H1 (cell line): ENCODE measurements around the gene AAK1. TPM values are rescaled to one million over a fixed set of nuclear protein-coding genes. Genes with fewer than 3 reads are reported as not detected.

Experiments used
- CTCF ChIA-PET: fragments of 300-600 bp; sonication (Branson Sonifier 250); formaldehyde crosslinking; loops from one replicate; lab custom pipeline; 2021; ENCODE audit not compliant: partially characterized antibody; lab: Charles Lee
- POLR2A ChIA-PET: fragments of 300-600 bp; sonication (Branson Sonifier 250); formaldehyde crosslinking; loops from one replicate; lab custom pipeline; 2021; ENCODE audit warnings: inconsistent platforms; ENCODE audit not compliant: partially characterized antibody; lab: Charles Lee
- DNase-seq, 2 experiments: peaks; one replicate each; pipeline versions ENCODE4 v3.0.0 to v3.0.0-alpha.2; 2010 to 2022; ENCODE audit warnings: low spot score in 2 of 2, low read depth in 1 of 2, mixed read lengths in 1 of 2
- FAIRE-seq: peaks from 2 replicates; lab custom pipeline; 2011; peaks lifted over from hg19 to GRCh38; lab: Jason Lieb, UNC
- H2AFZ ChIP-seq: 2 replicates; pipeline ENCODE4 v1.8.1; 2012; ENCODE audit warnings: low read length, inconsistent platforms
- H2AK5ac ChIP-seq: 2 replicates; pipeline ENCODE4 v1.6.1; 2013; ENCODE audit warnings: low read depth, low read length
- H2BK120ac ChIP-seq: replicated peaks from 2 replicates; pipeline ENCODE3; 2013; ENCODE audit warnings: low read depth, low read length, inconsistent platforms
- H2BK12ac ChIP-seq: 2 replicates; pipeline ENCODE4 v1.6.1; 2013; ENCODE audit warnings: low read depth, low read length
- H2BK15ac ChIP-seq: 2 replicates; pipeline ENCODE4 v1.6.1; 2013; ENCODE audit warnings: low read length
- H2BK20ac ChIP-seq: 2 replicates; pipeline ENCODE4 v1.6.1; 2013; ENCODE audit warnings: low read length
- H2BK5ac ChIP-seq: 2 replicates; pipeline ENCODE4 v1.6.1; 2013; ENCODE audit warnings: low read depth, low read length
- H3K14ac ChIP-seq: 2 replicates; pipeline ENCODE4 v1.6.1; 2013; ENCODE audit warnings: inconsistent platforms; ENCODE audit not compliant: insufficient read length
- H3K18ac ChIP-seq: 2 replicates; pipeline ENCODE4 v1.6.1; 2013; ENCODE audit warnings: low read length; ENCODE audit errors: extremely low read depth
- H3K23ac ChIP-seq: 2 replicates; pipeline ENCODE4 v1.6.1; 2013; ENCODE audit warnings: inconsistent platforms; ENCODE audit not compliant: insufficient read length
- H3K23me2 ChIP-seq: 2 replicates; pipeline ENCODE4 v1.6.1; 2013; ENCODE audit warnings: low read depth, low read length
- H3K27ac ChIP-seq: 2 replicates; pipeline ENCODE4 v1.6.1; 2011; ENCODE audit warnings: low read depth, low read length, inconsistent platforms
- H3K27me3 ChIP-seq, 4 experiments: replicated peaks in 1 of 4; 1 replicate in 1 of 4; 2 replicates in 3 of 4; pipeline versions ENCODE4 v1.6.1 to v1.8.1; 2011 to 2013; ENCODE audit warnings: low read length in 3 of 4, mild to moderate bottlenecking in 3 of 4, inconsistent platforms in 2 of 4, mixed read lengths in 2 of 4, moderate library complexity in 1 of 4; ENCODE audit not compliant: control insufficient read depth in 3 of 4, insufficient read depth in 3 of 4; ENCODE audit errors: extremely low read depth in 1 of 4
- H3K36me3 ChIP-seq, 4 experiments: 2 replicates each; pipeline versions ENCODE4 v1.6.1 to v1.8.1; 2011 to 2013; ENCODE audit warnings: mild to moderate bottlenecking in 4 of 4, low read length in 3 of 4, moderate library complexity in 2 of 4, control low read depth in 1 of 4, inconsistent platforms in 1 of 4; ENCODE audit not compliant: insufficient read depth in 4 of 4, control insufficient read depth in 2 of 4
- H3K4ac ChIP-seq: replicated peaks from 2 replicates; pipeline ENCODE3; 2013; ENCODE audit warnings: low read length, low read depth, mixed read lengths, inconsistent platforms; ENCODE audit not compliant: insufficient read length
- H3K4me1 ChIP-seq, 4 experiments: replicated peaks in 1 of 4; 1 replicate in 1 of 4; 2 replicates in 3 of 4; pipeline versions ENCODE4 v1.6.1 to v1.8.1; 2011 to 2013; ENCODE audit warnings: low read length in 3 of 4, inconsistent platforms in 2 of 4, mixed read lengths in 1 of 4; ENCODE audit not compliant: insufficient read depth in 4 of 4, control insufficient read depth in 3 of 4
- H3K4me2 ChIP-seq, 2 experiments: 2 replicates each; pipeline versions ENCODE4 v1.6.1 to v1.8.1; 2011 to 2013; ENCODE audit warnings: low read depth in 2 of 2, low read length in 2 of 2, control low read depth in 1 of 2, inconsistent platforms in 1 of 2, mild to moderate bottlenecking in 1 of 2; ENCODE audit not compliant: insufficient read depth in 1 of 2
- H3K4me3 ChIP-seq, 4 experiments: fragments of 200-600, 300-600 bp in 1 of 4; sonication (generic), shearing (Covaris generic), sonication (Bioruptor Twin) in 1 of 4; 2 replicates each; pipeline versions ENCODE4 v1.5.1 to v1.8.1; 2011 to 2016; ENCODE audit warnings: low read length in 4 of 4, low read depth in 3 of 4, control low read depth in 2 of 4, inconsistent platforms in 2 of 4, mild to moderate bottlenecking in 2 of 4, mixed read lengths in 1 of 4, moderate library complexity in 1 of 4; ENCODE audit not compliant: insufficient read depth in 2 of 4; ENCODE audit errors: extremely low read depth in 1 of 4
- H3K56ac ChIP-seq: replicated peaks from 2 replicates; pipeline ENCODE3; 2013; ENCODE audit warnings: low read depth, mild to moderate bottlenecking, mixed read lengths, low read length, inconsistent platforms; ENCODE audit not compliant: insufficient read length
- H3K79me1 ChIP-seq: 2 replicates; pipeline ENCODE4 v1.6.1; 2013; ENCODE audit warnings: low read depth, low read length, control low read depth
- H3K79me2 ChIP-seq, 2 experiments: 2 replicates each; pipeline versions ENCODE4 v1.6.1 to v1.8.1; 2012 to 2013; ENCODE audit warnings: low read length in 2 of 2, mild to moderate bottlenecking in 2 of 2, inconsistent platforms in 1 of 2; ENCODE audit not compliant: insufficient read depth in 2 of 2, control insufficient read depth in 1 of 2
- H3K9ac ChIP-seq, 4 experiments: replicated peaks in 1 of 4; 1 replicate in 1 of 4; 2 replicates in 3 of 4; pipeline versions ENCODE4 v1.6.1 to v1.8.1; 2011 to 2013; ENCODE audit warnings: low read depth in 3 of 4, low read length in 3 of 4, control low read depth in 2 of 4, mild to moderate bottlenecking in 2 of 4, moderate library complexity in 2 of 4, inconsistent platforms in 1 of 4; ENCODE audit errors: extremely low read depth in 1 of 4
- H3K9me3 ChIP-seq, 2 experiments: 2 replicates each; pipeline versions ENCODE4 v1.6.1 to v1.8.1; 2012 to 2013; ENCODE audit warnings: mild to moderate bottlenecking in 2 of 2, moderate library complexity in 2 of 2, control low read depth in 1 of 2, inconsistent platforms in 1 of 2, low read depth in 1 of 2, low read length in 1 of 2, mixed read lengths in 1 of 2; ENCODE audit not compliant: insufficient read depth in 2 of 2
- H4K20me1 ChIP-seq, 2 experiments: replicated peaks in 1 of 2; 2 replicates each; pipeline versions ENCODE3 to v1.8.1; 2011 to 2013; ENCODE audit warnings: inconsistent platforms in 2 of 2, low read length in 2 of 2, mild to moderate bottlenecking in 1 of 2; ENCODE audit not compliant: insufficient read depth in 2 of 2, control insufficient read depth in 1 of 2
- H4K5ac ChIP-seq: 2 replicates; pipeline ENCODE4 v1.6.1; 2013; ENCODE audit warnings: low read length, low read depth, mixed read lengths, inconsistent platforms; ENCODE audit not compliant: insufficient read length
- H4K8ac ChIP-seq: 2 replicates; pipeline ENCODE4 v1.8.0; 2013; ENCODE audit warnings: mild to moderate bottlenecking, moderate library complexity, low read length, inconsistent platforms; ENCODE audit not compliant: insufficient read depth; ENCODE audit errors: extremely low read depth
- H4K91ac ChIP-seq: replicated peaks from 2 replicates; pipeline ENCODE3; 2013; ENCODE audit warnings: low read length, mixed read lengths, inconsistent platforms; ENCODE audit not compliant: insufficient read length
- TCF12 ChIP-seq: IDR thresholded peaks from 2 replicates; pipeline ENCODE4 v1.6.1; 2011; ENCODE audit warnings: low read depth, mild to moderate bottlenecking, low read length
- WGBS, 2 experiments: shearing (Covaris generic) in 1 of 2; methylation state at CpG; one replicate each; pipeline versions ENCODE4 v1.1.6 to v1.1.7; 2013 to 2015; ENCODE audit warnings: low lambda C conversion rate in 2 of 2, mixed read lengths in 2 of 2, inconsistent platforms in 1 of 2, low coverage in 1 of 2, missing lambda C conversion rate in 1 of 2; ENCODE audit not compliant: insufficient replicate concordance in 2 of 2, insufficient coverage in 1 of 2, insufficient read length in 1 of 2; ENCODE audit errors: extremely low coverage in 1 of 2, missing lambda C conversion rate in 1 of 2; 5-methylcytosine and 5-hydroxymethylcytosine counted together
- polyA plus RNA-seq, 7 experiments: library from polyadenylated mRNA; depleted of rRNA in 3 of 7; stranded (reverse) in 5 of 7; unstranded in 2 of 7; fragments of >200 nt in 5 of 7; fragments of 200-250 nt in 2 of 7; gene quantifications; 1 replicate in 5 of 7; 2 replicates in 1 of 7; 4 replicates in 1 of 7; pipeline versions ENCODE4 v1.2.1 to v1.2.3, GENCODE V29; 2011 to 2013; ENCODE audit warnings: missing spikeins in 2 of 7, mixed read lengths in 2 of 7
- total RNA-seq: library from RNA; stranded (reverse); fragmentation: NEBNext Ultra II Directional; extraction: Animal tissue kit (Norgen Biotek cat#: 25700); gene quantifications from 2 replicates; pipeline ENCODE4 v1.2.1, GENCODE V29; 2021

The AAK1 gene
- total and polyA plus RNA-seq, 2 of the 8 experiments (the other 6 are each of a cell fraction or from before 2014, with no cell fraction given): 10.0 to 40.5 TPM

- H2AK5ac ChIP-seq: no peak overlapping the region
- H3K4me1 ChIP-seq: no peaks in the 10 kb centered on the region; a peak in 2 of 7 replicates
- H3K79me1 ChIP-seq: no peaks in the 10 kb centered on the region
- H2AFZ ChIP-seq: no peak overlapping the region
- H3K14ac ChIP-seq: no peak overlapping the region
- no peak overlapping the region for H3K23ac ChIP-seq
- WGBS, 2 experiments: 82% methylated on average over 2 of the region's 2 CpGs; no CpG with 5 or more reads in 1 of the 2 experiments
- H3K9me3 ChIP-seq: no peaks in the 10 kb centered on the region
- CTCF ChIA-PET: interaction anchor here (0.6 kb wide), 1 partner anchor 98 kb away, joined by 3 read pairs; no protein-coding TSS in a partner anchor
- DNase-seq (no peak), FAIRE-seq (no peak)
- H2BK15ac ChIP-seq: no peak overlapping the region
- H2BK5ac ChIP-seq: no peak overlapping the region
- no peak overlapping the region for H2BK120ac ChIP-seq
- H4K5ac ChIP-seq: no peak overlapping the region
- H3K9ac ChIP-seq: no peak overlapping the region
- no peak overlapping the region for H2BK12ac ChIP-seq
- H3K27ac ChIP-seq: no peak overlapping the region
- no peak overlapping the region for H2BK20ac ChIP-seq
- H3K36me3 ChIP-seq: no peaks in the 10 kb centered on the region
- no peak overlapping the region for H3K56ac ChIP-seq
- no peak overlapping the region for H3K4me3 ChIP-seq
- no peaks in the 10 kb centered on the region for H4K20me1 ChIP-seq
- H3K27me3 ChIP-seq: no peaks in the 10 kb centered on the region
- H4K8ac ChIP-seq: no peak overlapping the region
- no peak overlapping the region for H3K4me2 ChIP-seq
- H3K4ac ChIP-seq: no peak overlapping the region
- POLR2A ChIA-PET: interaction anchor here (1.3 kb wide), 1 partner anchor 19 kb away, joined by 4 read pairs; no protein-coding TSS in a partner anchor
- no peak overlapping the region for H4K91ac ChIP-seq
- H3K18ac ChIP-seq: no peak overlapping the region
- H3K79me2 ChIP-seq: no peaks in the 10 kb centered on the region
- no peak for TF ChIP-seq TCF12
- H3K23me2 ChIP-seq: no peaks in the 10 kb centered on the region
Measured at GRCh38 chr2:69474688-69475087, 168.9 kb downstream of the AAK1 start.
